Mesothelial cell of epicardium (in vitro differentiated cells): ENCODE measurements around the gene SLC25A22. TPM values are rescaled to one million over a fixed set of nuclear protein-coding genes. Genes with fewer than 3 reads are reported as not detected.
A peak's percentile ranks its signal among the peaks of the same experiment; 100 is the strongest.

ENCODE experiments used
- DNase-seq, 2 experiments: peaks; one replicate each; pipeline ENCODE4 v3.0.0; 2021; ENCODE audit warnings: low spot score in 2 of 2; ENCODE audit not compliant: unreplicated experiment in 2 of 2
- H3K27ac Mint-ChIP-seq: 2 replicates; pipeline ENCODE4 v1.8.0; 2021; ENCODE audit warnings: mixed read lengths
- H3K27me3 Mint-ChIP-seq: 2 replicates; pipeline ENCODE4 v1.8.0; 2021; ENCODE audit warnings: low read depth, mixed read lengths
- H3K36me3 Mint-ChIP-seq: 2 replicates; pipeline ENCODE4 v1.8.0; 2021; ENCODE audit warnings: mixed read lengths
- H3K4me1 Mint-ChIP-seq: 2 replicates; pipeline ENCODE4 v1.8.0; 2021; ENCODE audit warnings: mixed read lengths
- H3K4me3 Mint-ChIP-seq: 2 replicates; pipeline ENCODE4 v1.8.0; 2021; ENCODE audit warnings: mild to moderate bottlenecking, moderate library complexity, mixed read lengths
- H3K9me3 Mint-ChIP-seq: 2 replicates; pipeline ENCODE4 v1.8.0; 2021; ENCODE audit warnings: mixed read lengths
- CTCF ChIP-seq: fragments of 200-600 bp; sonication (generic); IDR thresholded peaks from one replicate; pipeline ENCODE4 v1.5.0; 2021; ENCODE audit warnings: antibody characterized with exemption; ENCODE audit not compliant: unreplicated experiment
- total RNA-seq: library from RNA; stranded (reverse); gene quantifications from 3 replicates; pipeline ENCODE4 v1.2.1, GENCODE V29; 2021

Gene SLC25A22
- total RNA-seq, 1 donor from 2014 or later = 34.3 TPM

GRCh38 chr11:836274-836673 is 38.2 kb upstream of the SLC25A22 start:
- Mint-ChIP-seq H3K9me3 (no peaks in the 10 kb centered on the region), H3K27me3 (peaks cover 12% of the 10 kb centered on the region), H3K4me1 (peaks cover 29% of the 10 kb centered on the region), H3K36me3 (no peaks in the 10 kb centered on the region), H3K27ac (no peak overlapping the region), H3K4me3 (no peak overlapping the region)
- TF ChIP-seq CTCF = no peak
- no peak for DNase-seq

GRCh38 chr11:834371-835316 is 36.6 kb upstream of the SLC25A22 start:
- H3K4me1 Mint-ChIP-seq = peaks cover 25% of the 10 kb centered on the region
- peak overlapping the region; percentile 21 for H3K27ac Mint-ChIP-seq
- TF ChIP-seq CTCF = no peak
- no peak for DNase-seq
- no peaks in the 10 kb centered on the region for H3K36me3 Mint-ChIP-seq
- peak overlapping the region; percentile 65 for H3K4me3 Mint-ChIP-seq
- peaks cover 23% of the 10 kb centered on the region for H3K27me3 Mint-ChIP-seq
- no peaks in the 10 kb centered on the region for H3K9me3 Mint-ChIP-seq

- peaks cover 31% of the 10 kb centered on the region for H3K27me3 Mint-ChIP-seq
- H3K27ac Mint-ChIP-seq = peak overlapping the region; percentile 21
- TF ChIP-seq CTCF = no peak
- H3K9me3 Mint-ChIP-seq = no peaks in the 10 kb centered on the region
- H3K4me1 Mint-ChIP-seq = peaks cover 29% of the 10 kb centered on the region
- no peaks in the 10 kb centered on the region for H3K36me3 Mint-ChIP-seq
- no peak for DNase-seq
- peak overlapping the region; percentile 65 for H3K4me3 Mint-ChIP-seq
These were observed 35.8 kb upstream of the SLC25A22 start for GRCh38 chr11:833849-834311.

- no peak for DNase-seq
- Mint-ChIP-seq H3K9me3 (no peaks in the 10 kb centered on the region), H3K36me3 (no peaks in the 10 kb centered on the region), H3K27ac (no peak overlapping the region), H3K27me3 (peaks cover 37% of the 10 kb centered on the region), H3K4me3 (peak overlapping the region; percentile 65), H3K4me1 (peaks cover 34% of the 10 kb centered on the region)
- TF ChIP-seq CTCF = no peak
These were observed 35.2 kb upstream of the SLC25A22 start for GRCh38 chr11:833114-833791.

- no peaks in the 10 kb centered on the region for H3K9me3 Mint-ChIP-seq
- no peaks in the 10 kb centered on the region for H3K36me3 Mint-ChIP-seq
- no peak for TF ChIP-seq CTCF
- no peak for DNase-seq
- H3K27me3 Mint-ChIP-seq = peaks cover 44% of the 10 kb centered on the region
- peak within 1 kb of the TSS; percentile 12 for H3K27ac Mint-ChIP-seq
- H3K4me1 Mint-ChIP-seq = peaks cover 41% of the 10 kb centered on the region
- peak within 1 kb of the TSS; percentile 65 for H3K4me3 Mint-ChIP-seq
These were observed 34.5 kb upstream of the SLC25A22 start, which contains the start of gene CD151 for GRCh38 chr11:832529-833113. Gene CD151, plus strand, starts transcription at chr11:832952. Its CDS starts 3,118 bp downstream, at chr11:836070.
